Skeletal muscle tissue (tissue), 4 donors: ENCODE data around the gene MAMDC2. TPM values are rescaled to one million over a fixed set of nuclear protein-coding genes. Genes with fewer than 3 reads are reported as not detected.

ENCODE experiments used
- H3K27ac ChIP-seq: one replicate; pipeline ENCODE4 v1.7.0; 2013; ENCODE audit warnings: mild to moderate bottlenecking, low read depth, low read length, inconsistent platforms
- H3K27me3 ChIP-seq, 3 donors: one replicate each; pipeline ENCODE4 v1.7.0; 2013; ENCODE audit warnings: low read length in 3 of 3; ENCODE audit not compliant: control insufficient read depth in 3 of 3, insufficient read depth in 3 of 3
- H3K36me3 ChIP-seq, 3 donors: one replicate each; pipeline ENCODE4 v1.7.0; 2013; ENCODE audit warnings: low read length in 3 of 3; ENCODE audit not compliant: control insufficient read depth in 3 of 3, insufficient read depth in 3 of 3
- H3K4me1 ChIP-seq, 3 donors: one replicate each; pipeline ENCODE4 v1.7.0; 2013; ENCODE audit warnings: low read length in 3 of 3, mild to moderate bottlenecking in 3 of 3; ENCODE audit not compliant: control insufficient read depth in 3 of 3, insufficient read depth in 3 of 3
- H3K4me3 ChIP-seq, 3 donors: one replicate each; pipeline ENCODE4 v1.7.0; 2013; ENCODE audit warnings: low read length in 3 of 3
- H3K9ac ChIP-seq, 3 donors: one replicate each; pipeline ENCODE4 v1.7.0; 2013; ENCODE audit warnings: low read length in 3 of 3, mild to moderate bottlenecking in 3 of 3, moderate library complexity in 2 of 3, low read depth in 1 of 3
- H3K9me3 ChIP-seq, 3 donors: one replicate each; pipeline ENCODE4 v1.7.0; 2013; ENCODE audit warnings: low read length in 3 of 3; ENCODE audit not compliant: control insufficient read depth in 3 of 3
- total RNA-seq: library from RNA; depleted of rRNA; stranded (reverse); fragments of >200 nt; gene quantifications from one replicate; pipeline ENCODE4 v1.2.3, GENCODE V29; 2014
- donor health status: Osteomylitis.

The MAMDC2 gene
- total RNA-seq, 1 donor from 2014 or later: 11.0 TPM

DNA sequence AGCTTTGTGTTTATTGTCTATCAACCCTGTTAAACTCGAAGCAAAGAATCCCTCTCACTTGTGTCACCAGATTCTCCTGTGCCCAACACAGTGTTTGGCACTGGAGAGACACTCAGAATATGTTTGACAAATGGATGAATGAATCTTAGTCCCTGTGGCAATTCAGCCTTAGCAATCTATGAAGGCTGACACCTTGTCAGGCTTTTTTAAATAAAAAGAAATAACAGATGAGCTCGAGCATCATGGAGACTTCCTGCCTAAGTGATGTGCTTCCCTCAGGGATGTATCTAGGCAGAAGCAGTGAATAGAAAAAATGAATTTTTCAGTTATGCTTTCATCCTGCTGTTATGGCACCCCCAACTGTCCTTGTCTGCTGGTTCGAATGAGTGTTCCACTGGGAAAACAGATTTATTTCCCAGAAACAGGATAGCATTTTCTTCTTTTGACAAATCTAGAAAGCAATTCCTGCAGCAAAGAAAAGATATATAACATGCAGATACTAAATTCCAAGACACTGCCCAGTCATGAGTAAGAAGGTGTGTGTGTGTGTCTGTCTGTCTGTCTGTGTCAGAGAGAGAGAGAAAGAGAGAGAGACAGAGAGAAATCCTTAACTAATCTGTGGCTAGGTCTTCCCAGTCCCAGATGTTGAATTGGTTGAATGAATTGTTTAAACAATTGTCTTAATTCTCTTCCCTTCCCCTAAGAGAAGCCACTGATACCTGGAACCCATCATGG lies 16.7 kb downstream of the MAMDC2 start:
- Histone ChIP-seq H3K27me3 (no peaks in the 10 kb centered on the region), H3K4me3 (no peak overlapping the region), H3K9me3 (no peaks in the 10 kb centered on the region), H3K4me1 (peaks cover 2 to 8% (median 5%) of the 10 kb centered on the region in 3 donors), H3K27ac (no peak overlapping the region), H3K9ac (no peak overlapping the region), H3K36me3 (no peaks in the 10 kb centered on the region)

- H3K27me3 ChIP-seq: no peaks in the 10 kb centered on the region
- H3K27ac ChIP-seq: no peak overlapping the region
- H3K4me1 ChIP-seq: peaks cover under 1 to 8% (median 2%) of the 10 kb centered on the region in 3 donors
- H3K9ac ChIP-seq: no peak overlapping the region
- H3K9me3 ChIP-seq: no peaks in the 10 kb centered on the region
- no peak overlapping the region for H3K4me3 ChIP-seq
- no peaks in the 10 kb centered on the region for H3K36me3 ChIP-seq
Observed at GRCh38 chr9:70060883-70061507, 17.3 kb downstream of the MAMDC2 start.

- H3K4me1 ChIP-seq: peaks cover 0 to 4% (median 2%) of the 10 kb centered on the region in 3 donors
Observed at GRCh38 chr9:70061776-70062175, 18.1 kb downstream of the MAMDC2 start.

DNA sequence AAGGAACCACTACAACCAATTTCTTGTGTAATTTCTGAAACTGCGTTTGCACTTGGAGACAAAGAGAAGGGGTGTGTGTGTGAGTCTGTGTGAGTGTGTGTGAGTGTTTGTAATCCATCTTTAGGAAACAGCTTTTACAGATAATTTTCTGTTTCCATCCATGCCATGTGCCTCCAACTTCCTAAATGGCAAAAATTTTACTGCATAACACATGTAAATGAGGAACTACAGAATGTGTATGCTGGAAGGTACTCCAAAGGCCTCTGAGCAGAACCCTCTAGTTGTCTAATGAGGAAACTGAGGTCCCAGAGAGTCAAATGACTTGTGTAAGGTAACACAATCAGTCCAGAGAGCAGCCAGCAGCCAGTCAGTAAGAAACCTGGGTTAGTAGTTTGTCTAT lies 20.8 kb downstream of the MAMDC2 start:
- H3K27me3 ChIP-seq: no peaks in the 10 kb centered on the region
- no peak overlapping the region for H3K27ac ChIP-seq
- H3K36me3 ChIP-seq: no peaks in the 10 kb centered on the region
- no peak overlapping the region for H3K4me3 ChIP-seq
- H3K9me3 ChIP-seq: no peaks in the 10 kb centered on the region
- H3K4me1 ChIP-seq: peaks cover 11 to 15% (median 13%) of the 10 kb centered on the region in 3 donors
- no peak overlapping the region for H3K9ac ChIP-seq

More at GRCh38 chr9:70061776-70062175, 18.1 kb downstream of the MAMDC2 start:
- Histone ChIP-seq H3K27ac (no peak overlapping the region), H3K27me3 (no peaks in the 10 kb centered on the region), H3K9me3 (no peaks in the 10 kb centered on the region), H3K36me3 (no peaks in the 10 kb centered on the region), H3K9ac (no peak overlapping the region), H3K4me3 (no peak overlapping the region)

GRCh38 chr9:70065572-70065971 lies 21.9 kb downstream of the MAMDC2 start:
- H3K27me3 ChIP-seq: no peaks in the 10 kb centered on the region
- no peak overlapping the region for H3K9ac ChIP-seq
- no peak overlapping the region for H3K4me3 ChIP-seq
- H3K27ac ChIP-seq: no peak overlapping the region
- H3K36me3 ChIP-seq: no peaks in the 10 kb centered on the region
- H3K9me3 ChIP-seq: no peaks in the 10 kb centered on the region
- peaks cover 14 to 17% (median 16%) of the 10 kb centered on the region in 3 donors for H3K4me1 ChIP-seq

DNA sequence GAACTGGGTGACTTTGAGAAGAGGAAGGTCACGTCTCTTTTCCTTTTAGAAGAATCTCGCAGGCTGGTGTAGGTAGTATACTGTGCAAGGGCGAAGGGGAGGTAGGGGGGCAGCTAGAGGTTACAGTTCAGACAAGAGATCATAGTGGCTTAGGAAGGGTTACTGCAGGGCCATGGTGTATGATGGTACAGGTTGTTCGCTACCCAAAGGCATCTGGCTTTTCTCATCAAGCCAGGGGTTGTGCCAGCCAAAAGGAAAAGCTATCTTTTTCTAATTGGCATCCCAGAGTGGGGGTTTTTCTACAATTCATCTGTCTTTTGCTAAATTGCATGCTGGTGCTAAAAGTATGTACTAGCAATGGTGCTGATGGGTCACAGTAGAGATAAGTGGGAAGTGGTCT lies 22.8 kb downstream of the MAMDC2 start:
- no peak overlapping the region for H3K4me3 ChIP-seq
- H3K36me3 ChIP-seq: no peaks in the 10 kb centered on the region
- no peaks in the 10 kb centered on the region for H3K9me3 ChIP-seq
- no peak overlapping the region for H3K27ac ChIP-seq
- H3K9ac ChIP-seq: no peak overlapping the region
- no peaks in the 10 kb centered on the region for H3K27me3 ChIP-seq
- peaks cover 14 to 17% (median 16%) of the 10 kb centered on the region in 3 donors for H3K4me1 ChIP-seq

DNA sequence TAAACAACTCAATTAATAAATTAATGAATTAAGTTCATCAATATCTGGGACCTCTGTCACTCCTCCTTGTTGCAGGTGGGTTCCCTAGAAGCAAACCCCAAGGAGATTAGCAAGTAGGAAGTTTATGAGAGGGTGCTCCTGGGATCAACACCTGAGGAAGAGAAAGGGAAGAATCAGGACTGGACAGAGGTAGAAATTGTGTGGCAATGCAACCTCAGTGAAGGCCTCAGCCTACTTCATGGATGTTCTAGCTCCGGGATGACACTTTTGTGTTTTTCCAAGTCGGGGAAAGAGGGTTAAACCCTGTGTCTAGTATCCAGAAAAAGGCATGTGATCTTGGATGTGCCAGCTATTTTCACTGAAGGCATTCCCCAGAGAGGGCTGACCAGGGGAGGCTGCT lies 23.2 kb downstream of the MAMDC2 start:
- H3K9me3 ChIP-seq: no peaks in the 10 kb centered on the region
- no peak overlapping the region for H3K4me3 ChIP-seq
- H3K36me3 ChIP-seq: no peaks in the 10 kb centered on the region
- H3K27ac ChIP-seq: no peak overlapping the region
- no peak overlapping the region for H3K9ac ChIP-seq
- no peaks in the 10 kb centered on the region for H3K27me3 ChIP-seq
- H3K4me1 ChIP-seq: peaks cover 14 to 17% (median 16%) of the 10 kb centered on the region in 3 donors

DNA sequence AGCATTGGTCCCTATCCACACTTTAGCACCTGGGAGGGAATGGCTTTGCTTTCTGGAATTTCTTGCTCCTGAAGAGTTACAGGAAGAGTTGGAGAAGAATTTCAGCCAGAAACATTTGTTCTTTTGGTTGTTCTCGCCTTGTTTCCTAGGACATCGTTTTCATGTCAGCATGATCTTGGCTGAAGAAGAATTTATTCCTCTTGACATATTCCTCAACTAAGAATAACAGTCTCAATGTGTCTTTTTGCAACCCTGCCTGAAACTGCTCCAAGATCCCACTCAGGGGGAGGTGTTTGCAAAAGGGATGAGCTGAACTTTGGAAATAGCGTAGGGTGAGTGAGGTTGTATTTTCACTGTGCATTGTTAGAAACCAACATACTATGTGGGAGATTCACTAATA lies 26.1 kb downstream of the MAMDC2 start:
- H3K27ac ChIP-seq: no peak overlapping the region
- no peak overlapping the region for H3K9ac ChIP-seq
- H3K4me1 ChIP-seq: peaks cover 14 to 17% (median 16%) of the 10 kb centered on the region in 3 donors
- H3K9me3 ChIP-seq: no peaks in the 10 kb centered on the region
- no peak overlapping the region for H3K4me3 ChIP-seq
- H3K27me3 ChIP-seq: no peaks in the 10 kb centered on the region
- no peaks in the 10 kb centered on the region for H3K36me3 ChIP-seq

DNA sequence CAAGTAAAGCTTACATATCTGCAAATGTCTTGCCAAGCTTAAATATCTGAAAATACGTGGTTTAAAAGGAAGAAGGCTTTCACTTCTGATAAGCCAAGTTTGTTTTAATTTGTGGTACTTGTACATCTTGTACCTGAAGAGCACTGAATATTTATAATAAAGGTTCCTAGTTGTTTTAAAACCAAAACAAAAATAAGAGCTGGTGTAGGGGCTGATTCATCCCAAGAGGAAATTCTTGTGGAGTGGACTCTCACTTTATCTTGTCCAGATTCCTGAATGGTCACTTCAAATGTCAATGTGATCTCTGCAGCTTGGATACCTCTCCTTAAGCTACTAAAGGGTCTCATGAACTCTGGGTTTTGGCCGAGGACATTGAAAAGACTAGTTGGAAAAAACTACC lies 29.5 kb downstream of the MAMDC2 start:
- H3K27me3 ChIP-seq: no peaks in the 10 kb centered on the region
- no peaks in the 10 kb centered on the region for H3K36me3 ChIP-seq
- no peak overlapping the region for H3K4me3 ChIP-seq
- no peaks in the 10 kb centered on the region for H3K9me3 ChIP-seq
- peaks cover 9 to 16% (median 12%) of the 10 kb centered on the region in 3 donors for H3K4me1 ChIP-seq
- H3K27ac ChIP-seq: no peak overlapping the region
- H3K9ac ChIP-seq: no peak overlapping the region

- no peaks in the 10 kb centered on the region for H3K9me3 ChIP-seq
- H3K36me3 ChIP-seq: no peaks in the 10 kb centered on the region
- peaks cover 6 to 13% (median 8%) of the 10 kb centered on the region in 3 donors for H3K4me1 ChIP-seq
- no peaks in the 10 kb centered on the region for H3K27me3 ChIP-seq
- H3K4me3 ChIP-seq: no peak overlapping the region
- H3K9ac ChIP-seq: no peak overlapping the region
- H3K27ac ChIP-seq: no peak overlapping the region
Observed at GRCh38 chr9:70073756-70074155, 30.1 kb downstream of the MAMDC2 start.
